ENCODE results near the gene CCDC177.

DNA sequence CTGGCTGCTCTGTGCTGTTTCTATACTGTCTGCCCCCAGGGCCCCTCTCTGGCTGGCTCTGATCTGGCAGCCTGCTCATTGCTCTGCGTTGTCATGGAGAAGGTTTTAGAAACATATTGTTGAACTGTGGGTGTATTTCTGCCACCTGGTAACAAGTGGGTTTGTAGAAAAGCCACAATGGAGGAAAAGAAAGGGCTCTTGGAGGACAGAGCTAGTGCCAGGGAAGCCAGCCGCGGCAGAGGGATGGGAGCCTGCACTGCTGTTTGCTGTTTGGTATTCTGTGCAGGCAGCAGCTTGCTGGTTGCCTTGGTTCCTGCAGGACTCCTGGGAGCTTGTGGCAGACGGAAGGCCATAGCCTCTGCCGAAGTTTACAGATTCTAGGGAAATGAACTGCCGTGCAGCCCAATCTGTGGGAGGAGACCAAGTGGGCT lies 15.1 kb downstream of the CCDC177 start:
- TF ChIP-seq, protein P1, sequence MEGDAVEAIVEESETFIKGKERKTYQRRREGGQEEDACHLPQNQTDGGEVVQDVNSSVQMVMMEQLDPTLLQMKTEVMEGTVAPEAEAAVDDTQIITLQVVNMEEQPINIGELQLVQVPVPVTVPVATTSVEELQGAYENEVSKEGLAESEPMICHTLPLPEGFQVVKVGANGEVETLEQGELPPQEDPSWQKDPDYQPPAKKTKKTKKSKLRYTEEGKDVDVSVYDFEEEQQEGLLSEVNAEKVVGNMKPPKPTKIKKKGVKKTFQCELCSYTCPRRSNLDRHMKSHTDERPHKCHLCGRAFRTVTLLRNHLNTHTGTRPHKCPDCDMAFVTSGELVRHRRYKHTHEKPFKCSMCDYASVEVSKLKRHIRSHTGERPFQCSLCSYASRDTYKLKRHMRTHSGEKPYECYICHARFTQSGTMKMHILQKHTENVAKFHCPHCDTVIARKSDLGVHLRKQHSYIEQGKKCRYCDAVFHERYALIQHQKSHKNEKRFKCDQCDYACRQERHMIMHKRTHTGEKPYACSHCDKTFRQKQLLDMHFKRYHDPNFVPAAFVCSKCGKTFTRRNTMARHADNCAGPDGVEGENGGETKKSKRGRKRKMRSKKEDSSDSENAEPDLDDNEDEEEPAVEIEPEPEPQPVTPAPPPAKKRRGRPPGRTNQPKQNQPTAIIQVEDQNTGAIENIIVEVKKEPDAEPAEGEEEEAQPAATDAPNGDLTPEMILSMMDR (IDR thresholded peaks at IDR 0.05) = no peak
- TF ChIP-seq POLR2A (IDR thresholded peaks at IDR 0.05) = no peak

All from suprapubic skin (tissue), 3 donors.